ENCODE measurements around the gene BCR. TPM values are rescaled to one million over a fixed set of nuclear protein-coding genes. Genes with fewer than 3 reads are reported as not detected.
A peak's percentile ranks its signal among the peaks of the same experiment; 100 is the strongest.

BCR gene
- total RNA-seq, 1 donor from 2014 or later = 92.6 TPM

DNA sequence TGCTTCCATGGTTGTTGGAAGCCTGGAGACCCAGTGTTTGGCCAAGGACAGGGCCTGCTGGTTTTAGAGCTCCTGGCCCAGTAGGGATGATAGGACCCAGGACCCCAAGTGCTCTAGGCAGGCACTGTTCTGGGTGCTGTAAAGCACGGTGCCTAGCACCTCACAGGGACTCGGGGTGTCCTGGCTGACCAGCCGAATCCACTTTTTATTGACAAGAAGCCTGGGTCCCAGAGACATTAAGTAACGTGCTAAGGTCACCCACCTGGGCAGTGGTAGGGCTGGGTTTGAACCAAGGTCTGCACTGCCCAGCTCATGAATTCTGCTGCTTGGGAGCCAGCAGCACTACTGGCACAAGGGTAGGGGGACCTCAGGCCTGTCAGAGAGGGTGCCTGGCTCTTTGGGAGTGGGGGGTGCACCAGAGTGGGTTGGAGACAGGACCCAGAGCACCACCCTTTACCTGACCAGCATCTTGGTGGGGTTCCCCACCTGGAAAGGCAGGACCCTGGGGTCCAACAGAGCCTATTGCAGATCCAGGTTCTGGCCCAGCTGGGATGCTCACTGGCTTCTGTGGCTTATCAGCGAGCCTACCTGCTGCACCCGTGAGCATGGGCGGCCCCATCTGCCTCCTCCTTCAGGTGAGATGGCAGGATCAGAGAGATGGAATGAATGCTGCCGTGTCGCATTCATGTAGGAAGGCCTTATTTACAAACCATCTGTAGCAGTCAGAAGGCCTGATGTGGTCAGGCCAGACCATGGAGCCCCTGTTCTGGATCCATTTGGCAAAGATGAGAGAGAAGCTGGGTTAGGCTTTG, 52.0 kb downstream of the BCR start:
- Mint-ChIP-seq H3K4me3 (ENCODE audit: unreplicated experiment) (no peak overlapping the region), H3K27ac (ENCODE audit: unreplicated experiment) (no peak overlapping the region)

DNA sequence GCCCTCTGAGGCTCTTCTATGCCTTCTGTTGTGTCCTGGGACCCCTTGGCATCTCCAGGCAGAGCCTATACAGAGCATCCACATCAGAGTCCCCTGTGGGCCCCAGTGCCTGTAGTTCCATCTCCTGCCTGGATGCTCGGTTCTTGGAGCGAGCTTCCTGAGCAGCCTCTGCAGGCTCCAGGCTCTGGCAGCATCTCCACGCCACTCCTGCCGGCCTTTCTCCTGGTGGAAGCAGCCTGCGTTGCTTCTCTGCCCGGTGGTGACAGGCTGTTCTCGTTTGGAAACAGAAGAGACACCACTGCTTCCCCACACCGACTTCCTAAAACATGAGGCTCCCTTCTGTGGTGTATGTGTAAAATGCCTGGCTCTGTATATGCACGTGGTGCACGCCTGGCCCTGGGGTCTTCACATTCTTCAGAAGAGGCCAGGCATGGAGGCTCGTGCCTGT, 52.8 kb downstream of the BCR start:
- H3K27ac Mint-ChIP-seq (ENCODE audit: unreplicated experiment) = no peak overlapping the region

More for the DNA sequence above, 52.0 kb downstream of the BCR start:
- TF ChIP-seq, protein P1, sequence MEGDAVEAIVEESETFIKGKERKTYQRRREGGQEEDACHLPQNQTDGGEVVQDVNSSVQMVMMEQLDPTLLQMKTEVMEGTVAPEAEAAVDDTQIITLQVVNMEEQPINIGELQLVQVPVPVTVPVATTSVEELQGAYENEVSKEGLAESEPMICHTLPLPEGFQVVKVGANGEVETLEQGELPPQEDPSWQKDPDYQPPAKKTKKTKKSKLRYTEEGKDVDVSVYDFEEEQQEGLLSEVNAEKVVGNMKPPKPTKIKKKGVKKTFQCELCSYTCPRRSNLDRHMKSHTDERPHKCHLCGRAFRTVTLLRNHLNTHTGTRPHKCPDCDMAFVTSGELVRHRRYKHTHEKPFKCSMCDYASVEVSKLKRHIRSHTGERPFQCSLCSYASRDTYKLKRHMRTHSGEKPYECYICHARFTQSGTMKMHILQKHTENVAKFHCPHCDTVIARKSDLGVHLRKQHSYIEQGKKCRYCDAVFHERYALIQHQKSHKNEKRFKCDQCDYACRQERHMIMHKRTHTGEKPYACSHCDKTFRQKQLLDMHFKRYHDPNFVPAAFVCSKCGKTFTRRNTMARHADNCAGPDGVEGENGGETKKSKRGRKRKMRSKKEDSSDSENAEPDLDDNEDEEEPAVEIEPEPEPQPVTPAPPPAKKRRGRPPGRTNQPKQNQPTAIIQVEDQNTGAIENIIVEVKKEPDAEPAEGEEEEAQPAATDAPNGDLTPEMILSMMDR (IDR thresholded peaks at IDR 0.05; ENCODE audit: unreplicated experiment) = no peak
- H3K27me3 Mint-ChIP-seq (ENCODE audit: unreplicated experiment) = peaks cover 7% of the 10 kb centered on the region
- peaks cover 22% of the 10 kb centered on the region for H3K36me3 Mint-ChIP-seq (ENCODE audit: low read depth, unreplicated experiment)
- no peak for DNase-seq (ENCODE audit: low spot score)
- peaks cover 29% of the 10 kb centered on the region for H3K4me1 Mint-ChIP-seq (ENCODE audit: unreplicated experiment)
- no peaks in the 10 kb centered on the region for H3K9me3 Mint-ChIP-seq (ENCODE audit: unreplicated experiment)

DNA sequence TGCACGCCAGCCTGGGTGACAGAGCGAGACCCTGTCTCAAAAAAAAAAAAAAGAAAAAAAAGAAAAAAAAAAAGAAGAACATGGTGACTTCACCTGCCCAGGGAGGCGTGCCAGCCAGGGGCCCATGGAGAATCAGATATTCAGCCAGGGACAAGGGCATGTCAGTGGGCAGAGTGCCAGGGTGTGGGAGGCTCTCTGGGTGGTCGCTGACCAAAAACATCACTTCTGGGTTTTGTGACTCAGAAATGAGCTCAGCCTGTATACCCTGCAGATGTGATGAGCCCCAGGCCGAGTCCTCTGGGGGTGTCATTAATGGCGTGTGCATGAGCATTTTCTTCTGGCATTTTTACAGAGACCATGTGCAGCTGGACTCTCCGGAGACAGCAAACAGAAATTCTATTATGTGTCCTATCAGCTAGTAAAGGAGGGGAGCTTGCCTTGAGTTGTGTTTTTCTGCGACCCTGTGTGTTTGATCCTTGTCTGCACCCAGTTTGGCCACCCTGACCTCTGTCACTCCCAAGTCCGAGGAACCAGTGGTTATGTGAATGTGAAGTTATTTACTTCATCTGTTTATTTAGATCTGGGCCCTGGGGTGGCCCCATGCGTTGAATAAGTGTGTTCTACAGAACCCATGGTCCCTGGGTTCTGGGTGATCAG, 53.6 kb downstream of the BCR start:
- peak overlapping the region; percentile 10 for H3K27ac Mint-ChIP-seq (ENCODE audit: unreplicated experiment)
- no peak overlapping the region for H3K4me3 Mint-ChIP-seq (ENCODE audit: unreplicated experiment)
- no peaks in the 10 kb centered on the region for H3K9me3 Mint-ChIP-seq (ENCODE audit: unreplicated experiment)

More for the DNA sequence above, 52.8 kb downstream of the BCR start:
- peaks cover 7% of the 10 kb centered on the region for H3K27me3 Mint-ChIP-seq (ENCODE audit: unreplicated experiment)
- no peak overlapping the region for H3K4me3 Mint-ChIP-seq (ENCODE audit: unreplicated experiment)
- TF ChIP-seq, protein P1 (IDR thresholded peaks at IDR 0.05; ENCODE audit: unreplicated experiment) = no peak
- H3K36me3 Mint-ChIP-seq (ENCODE audit: low read depth, unreplicated experiment) = peaks cover 16% of the 10 kb centered on the region
- DNase-seq (ENCODE audit: low spot score) = peak; percentile 13
- no peaks in the 10 kb centered on the region for H3K9me3 Mint-ChIP-seq (ENCODE audit: unreplicated experiment)
- H3K4me1 Mint-ChIP-seq (ENCODE audit: unreplicated experiment) = peaks cover 37% of the 10 kb centered on the region

DNA sequence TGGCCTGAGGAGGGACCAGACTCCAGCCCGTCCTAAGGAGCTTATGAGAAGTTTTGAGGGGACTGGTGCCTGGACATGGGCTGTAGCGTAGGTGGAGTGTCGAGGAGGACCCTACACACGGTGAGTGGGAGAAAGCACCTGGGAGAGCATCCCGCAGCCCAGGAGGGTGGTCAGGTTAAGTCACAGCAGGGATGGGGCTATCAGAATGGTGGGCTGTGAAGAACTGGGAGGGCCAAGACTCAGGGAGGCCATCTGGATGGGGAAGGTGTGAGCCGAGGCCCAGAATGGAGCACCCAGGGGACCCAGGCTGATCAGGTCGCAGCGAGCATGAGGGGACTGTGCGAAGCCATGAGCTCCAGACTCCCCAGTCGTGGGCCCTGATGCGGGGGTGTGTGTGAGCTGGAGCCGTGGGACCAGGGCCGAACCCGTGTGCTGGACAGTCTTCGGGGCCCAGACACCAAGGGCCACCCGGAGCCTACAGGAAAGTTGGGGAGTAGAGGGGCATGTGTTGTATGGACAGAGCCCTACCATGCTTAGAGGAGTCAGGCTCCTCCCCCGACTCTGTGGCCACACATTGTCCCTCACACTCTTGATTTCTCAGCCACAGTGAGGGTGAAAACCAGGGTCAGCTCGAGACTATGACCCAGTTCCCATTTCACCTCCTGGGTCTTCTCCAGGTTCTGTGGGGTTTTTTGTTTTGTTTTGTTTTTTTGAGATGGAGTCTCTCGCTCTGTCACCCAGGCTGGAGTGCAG, 54.3 kb downstream of the BCR start:
- peaks cover 13% of the 10 kb centered on the region for H3K36me3 Mint-ChIP-seq (ENCODE audit: low read depth, unreplicated experiment)
- H3K4me3 Mint-ChIP-seq (ENCODE audit: unreplicated experiment) = no peak overlapping the region

More for the DNA sequence above, 53.6 kb downstream of the BCR start:
- DNase-seq (ENCODE audit: low spot score) = no peak
- TF ChIP-seq, protein P1 (IDR thresholded peaks at IDR 0.05; ENCODE audit: unreplicated experiment) = no peak
- Mint-ChIP-seq H3K4me1 (ENCODE audit: unreplicated experiment) (peaks cover 40% of the 10 kb centered on the region), H3K27me3 (ENCODE audit: unreplicated experiment) (peaks cover 7% of the 10 kb centered on the region), H3K36me3 (ENCODE audit: low read depth, unreplicated experiment) (peaks cover 13% of the 10 kb centered on the region)

More for the DNA sequence above, 54.3 kb downstream of the BCR start:
- H3K9me3 Mint-ChIP-seq (ENCODE audit: unreplicated experiment) = no peaks in the 10 kb centered on the region
- TF ChIP-seq, protein P1 (IDR thresholded peaks at IDR 0.05; ENCODE audit: unreplicated experiment) = no peak
- peaks cover 40% of the 10 kb centered on the region for H3K4me1 Mint-ChIP-seq (ENCODE audit: unreplicated experiment)
- peaks cover 7% of the 10 kb centered on the region for H3K27me3 Mint-ChIP-seq (ENCODE audit: unreplicated experiment)
- peak overlapping the region; percentile 10 for H3K27ac Mint-ChIP-seq (ENCODE audit: unreplicated experiment)
- no peak for DNase-seq (ENCODE audit: low spot score)

Measured in endothelial cell (in vitro differentiated cells).